Type B pancreatic cell (in vitro differentiated cells): ENCODE results near the gene SLC2A6. TPM values are rescaled to one million over a fixed set of nuclear protein-coding genes. Genes with fewer than 3 reads are reported as not detected.
A peak's percentile ranks its signal among the peaks of the same experiment; 100 is the strongest.

Experiments
- DNase-seq: peaks from one replicate; pipeline ENCODE4 v3.0.0; 2021; ENCODE audit warnings: mixed read lengths; ENCODE audit not compliant: unreplicated experiment; ENCODE audit errors: extremely low spot score
- H3K27ac Mint-ChIP-seq: 2 replicates; pipeline ENCODE4 v1.8.0; 2021; ENCODE audit warnings: mild to moderate bottlenecking, mixed read lengths
- H3K27me3 Mint-ChIP-seq: 2 replicates; pipeline ENCODE4 v1.8.0; 2021; ENCODE audit warnings: mixed read lengths
- H3K36me3 Mint-ChIP-seq: 2 replicates; pipeline ENCODE4 v1.8.0; 2021; ENCODE audit warnings: mixed read lengths
- H3K4me1 Mint-ChIP-seq: one replicate; pipeline ENCODE4 v1.8.0; 2021; ENCODE audit warnings: mixed read lengths; ENCODE audit not compliant: unreplicated experiment
- H3K4me3 Mint-ChIP-seq: 2 replicates; pipeline ENCODE4 v1.8.0; 2021; ENCODE audit warnings: mild to moderate bottlenecking, mixed read lengths
- H3K9me3 Mint-ChIP-seq: 2 replicates; pipeline ENCODE4 v1.8.0; 2021; ENCODE audit warnings: mixed read lengths
- total RNA-seq: library from RNA; stranded (reverse); gene quantifications from 2 replicates; pipeline ENCODE4 v1.2.1, GENCODE V29; 2021; ENCODE audit warnings: low replicate concordance
- TF ChIP-seq, protein P1 (sequence below): fragments of 200-600 bp; sonication (generic); conservative IDR thresholded peaks from 2 replicates; pipeline ENCODE4 v1.5.0; 2021; ENCODE audit warnings: antibody characterized with exemption, mild to moderate bottlenecking

Gene SLC2A6
- total RNA-seq, 1 donor from 2014 or later: 8.2 TPM

DNA sequence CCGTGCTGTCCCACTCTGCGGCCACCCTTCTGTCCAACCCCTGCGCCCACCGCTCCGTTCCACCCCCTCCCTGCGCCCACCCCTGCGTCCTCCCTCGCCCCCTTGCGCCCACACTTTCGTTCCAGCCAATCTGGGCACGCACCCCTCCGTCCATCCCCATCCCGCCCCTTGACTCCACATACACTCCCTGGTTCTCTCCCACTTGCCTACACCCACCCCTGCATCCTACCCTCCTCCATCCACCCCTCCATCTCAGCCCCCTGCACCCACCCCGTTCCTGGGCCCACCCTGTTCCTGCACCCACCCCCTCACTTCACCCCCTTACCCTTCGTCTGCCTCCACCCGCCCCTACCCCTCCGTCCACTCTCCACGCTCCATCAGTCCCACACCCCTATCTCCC lies 49.7 kb downstream of the SLC2A6 start:
- Mint-ChIP-seq H3K36me3 (no peaks in the 10 kb centered on the region), H3K27me3 (peaks cover 17% of the 10 kb centered on the region), H3K27ac (no peak overlapping the region), H3K4me1 (no peaks in the 10 kb centered on the region), H3K4me3 (peak overlapping the region; percentile 68), H3K9me3 (no peaks in the 10 kb centered on the region)
- no peak for DNase-seq
- TF ChIP-seq, protein P1, sequence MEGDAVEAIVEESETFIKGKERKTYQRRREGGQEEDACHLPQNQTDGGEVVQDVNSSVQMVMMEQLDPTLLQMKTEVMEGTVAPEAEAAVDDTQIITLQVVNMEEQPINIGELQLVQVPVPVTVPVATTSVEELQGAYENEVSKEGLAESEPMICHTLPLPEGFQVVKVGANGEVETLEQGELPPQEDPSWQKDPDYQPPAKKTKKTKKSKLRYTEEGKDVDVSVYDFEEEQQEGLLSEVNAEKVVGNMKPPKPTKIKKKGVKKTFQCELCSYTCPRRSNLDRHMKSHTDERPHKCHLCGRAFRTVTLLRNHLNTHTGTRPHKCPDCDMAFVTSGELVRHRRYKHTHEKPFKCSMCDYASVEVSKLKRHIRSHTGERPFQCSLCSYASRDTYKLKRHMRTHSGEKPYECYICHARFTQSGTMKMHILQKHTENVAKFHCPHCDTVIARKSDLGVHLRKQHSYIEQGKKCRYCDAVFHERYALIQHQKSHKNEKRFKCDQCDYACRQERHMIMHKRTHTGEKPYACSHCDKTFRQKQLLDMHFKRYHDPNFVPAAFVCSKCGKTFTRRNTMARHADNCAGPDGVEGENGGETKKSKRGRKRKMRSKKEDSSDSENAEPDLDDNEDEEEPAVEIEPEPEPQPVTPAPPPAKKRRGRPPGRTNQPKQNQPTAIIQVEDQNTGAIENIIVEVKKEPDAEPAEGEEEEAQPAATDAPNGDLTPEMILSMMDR: no peak

DNA sequence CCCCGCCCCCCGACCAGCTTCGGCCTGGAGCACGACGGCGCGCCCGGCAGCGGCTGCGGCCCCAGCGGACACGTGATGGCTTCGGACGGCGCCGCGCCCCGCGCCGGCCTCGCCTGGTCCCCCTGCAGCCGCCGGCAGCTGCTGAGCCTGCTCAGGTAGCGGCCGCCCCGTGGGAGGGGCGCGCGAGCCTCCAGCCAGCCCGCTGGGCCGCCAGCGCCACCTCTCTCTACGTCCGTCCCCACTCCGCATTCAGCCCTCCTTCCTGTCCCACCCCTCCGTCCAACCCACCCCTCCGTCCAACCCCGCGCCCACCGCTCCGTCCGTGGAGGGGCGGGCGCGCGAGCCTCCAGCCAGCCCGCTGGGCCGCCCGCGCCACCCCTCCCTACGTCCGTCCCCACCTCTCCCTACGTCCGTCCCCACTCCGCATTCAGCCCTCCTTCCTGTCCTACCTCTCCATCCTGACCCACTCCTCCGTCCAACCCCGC lies 50.2 kb downstream of the SLC2A6 start:
- H3K27ac Mint-ChIP-seq: no peak overlapping the region
- TF ChIP-seq, protein P1: no peak
- peaks cover 17% of the 10 kb centered on the region for H3K27me3 Mint-ChIP-seq
- H3K4me3 Mint-ChIP-seq: no peak overlapping the region
- no peaks in the 10 kb centered on the region for H3K36me3 Mint-ChIP-seq
- no peak for DNase-seq
- no peaks in the 10 kb centered on the region for H3K9me3 Mint-ChIP-seq
- H3K4me1 Mint-ChIP-seq: no peaks in the 10 kb centered on the region

DNA sequence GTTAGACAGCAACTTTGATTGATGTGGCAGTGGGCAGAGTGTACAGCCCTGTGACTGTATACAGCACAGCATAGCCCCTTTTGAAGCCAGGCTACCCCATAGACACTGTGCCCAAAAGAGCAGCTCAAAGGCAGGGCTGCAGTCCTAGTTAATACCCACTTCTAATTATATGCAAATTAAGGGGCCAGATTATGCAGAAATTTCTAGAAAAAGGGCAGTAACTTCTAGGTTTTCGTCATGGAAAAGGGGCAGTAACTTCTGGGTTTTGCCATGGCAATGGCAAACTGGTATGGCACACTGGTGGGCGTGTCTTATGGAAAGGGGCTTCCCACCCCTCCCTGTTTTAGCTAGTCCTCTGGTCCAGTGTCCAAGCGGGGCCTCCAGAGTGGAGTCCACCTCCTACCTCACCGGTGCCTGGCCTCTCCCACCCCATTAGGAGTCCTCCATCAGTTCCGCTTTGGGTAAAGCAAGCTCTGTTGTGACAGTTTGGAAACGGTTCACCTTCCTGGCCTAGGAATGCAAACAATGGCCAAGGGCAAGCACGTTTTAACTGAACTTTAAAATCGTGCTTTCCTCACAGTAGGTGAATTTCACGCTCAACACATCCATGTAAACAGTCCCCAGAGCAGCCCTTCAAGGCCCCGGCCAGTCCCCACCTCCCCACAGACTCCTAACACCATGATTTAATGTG lies 51.1 kb downstream of the SLC2A6 start:
- Mint-ChIP-seq H3K4me1 (no peaks in the 10 kb centered on the region), H3K27ac (no peak overlapping the region), H3K4me3 (peak overlapping the region; percentile 77), H3K36me3 (no peaks in the 10 kb centered on the region), H3K27me3 (peaks cover 17% of the 10 kb centered on the region), H3K9me3 (no peaks in the 10 kb centered on the region)
- TF ChIP-seq, protein P1: no peak
- no peak for DNase-seq

DNA sequence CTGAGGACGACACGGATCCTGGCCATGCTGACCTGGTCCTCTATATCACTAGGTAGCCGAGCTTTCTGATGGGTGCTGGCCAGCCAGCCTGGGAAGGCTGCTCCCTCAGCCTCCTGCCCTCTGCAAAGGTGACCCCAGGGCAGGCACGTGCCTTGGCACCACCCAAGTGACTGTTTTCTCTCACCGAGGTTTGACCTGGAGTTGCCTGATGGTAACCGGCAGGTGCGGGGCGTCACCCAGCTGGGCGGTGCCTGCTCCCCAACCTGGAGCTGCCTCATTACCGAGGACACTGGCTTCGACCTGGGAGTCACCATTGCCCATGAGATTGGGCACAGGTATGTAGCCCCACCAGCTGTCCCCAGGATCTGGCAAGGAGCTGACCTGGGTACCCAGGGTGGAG lies 52.9 kb downstream of the SLC2A6 start:
- peaks cover 6% of the 10 kb centered on the region for H3K4me1 Mint-ChIP-seq
- TF ChIP-seq, protein P1: no peak
- H3K4me3 Mint-ChIP-seq: no peak overlapping the region
- no peaks in the 10 kb centered on the region for H3K36me3 Mint-ChIP-seq
- peaks cover 17% of the 10 kb centered on the region for H3K27me3 Mint-ChIP-seq
- H3K9me3 Mint-ChIP-seq: no peaks in the 10 kb centered on the region
- H3K27ac Mint-ChIP-seq: no peak overlapping the region
- DNase-seq: no peak

DNA sequence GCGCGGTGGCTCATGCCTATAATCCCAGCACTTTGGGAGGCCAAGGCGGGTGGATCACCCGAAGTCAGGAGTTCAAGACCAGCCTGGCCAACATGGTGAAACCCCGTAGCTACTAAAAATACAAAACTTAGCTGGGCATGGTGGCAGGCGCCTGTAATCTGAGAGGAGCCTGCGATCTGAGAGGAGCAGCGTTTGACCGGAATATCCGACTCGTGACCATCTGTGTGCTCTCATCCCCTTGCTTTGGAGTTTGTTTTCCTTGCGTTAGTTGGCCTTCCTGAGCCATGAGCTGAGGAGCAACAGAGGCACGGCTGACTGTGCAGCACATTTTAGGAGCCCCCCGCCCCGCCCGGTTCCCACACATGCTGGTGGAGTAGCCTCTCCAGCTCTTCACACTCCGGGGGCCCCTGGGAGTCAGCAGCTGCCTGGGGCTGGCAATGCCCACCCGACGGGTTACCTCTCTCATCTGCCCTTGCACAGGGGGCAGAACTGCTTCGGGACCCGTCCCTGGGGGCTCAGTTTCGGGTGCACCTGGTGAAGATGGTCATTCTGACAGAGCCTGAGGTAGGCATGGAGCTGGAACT lies 53.8 kb downstream of the SLC2A6 start:
- no peak overlapping the region for H3K4me3 Mint-ChIP-seq
- H3K27me3 Mint-ChIP-seq: peaks cover 14% of the 10 kb centered on the region
- DNase-seq: no peak
- TF ChIP-seq, protein P1: no peak
- peaks cover 6% of the 10 kb centered on the region for H3K4me1 Mint-ChIP-seq
- H3K27ac Mint-ChIP-seq: no peak overlapping the region
- no peaks in the 10 kb centered on the region for H3K36me3 Mint-ChIP-seq
- no peaks in the 10 kb centered on the region for H3K9me3 Mint-ChIP-seq
